HG02759 (cell line): ENCODE measurements around the gene INTS6.

Source experiments
- ATAC-seq: cut with Tn5 transposase; IDR thresholded peaks from one replicate; pipeline ENCODE4 v1.9.1; 2021; ENCODE audit warnings: mild to moderate bottlenecking, moderate library complexity; ENCODE audit not compliant: unreplicated experiment

INTS6 gene, protein sequence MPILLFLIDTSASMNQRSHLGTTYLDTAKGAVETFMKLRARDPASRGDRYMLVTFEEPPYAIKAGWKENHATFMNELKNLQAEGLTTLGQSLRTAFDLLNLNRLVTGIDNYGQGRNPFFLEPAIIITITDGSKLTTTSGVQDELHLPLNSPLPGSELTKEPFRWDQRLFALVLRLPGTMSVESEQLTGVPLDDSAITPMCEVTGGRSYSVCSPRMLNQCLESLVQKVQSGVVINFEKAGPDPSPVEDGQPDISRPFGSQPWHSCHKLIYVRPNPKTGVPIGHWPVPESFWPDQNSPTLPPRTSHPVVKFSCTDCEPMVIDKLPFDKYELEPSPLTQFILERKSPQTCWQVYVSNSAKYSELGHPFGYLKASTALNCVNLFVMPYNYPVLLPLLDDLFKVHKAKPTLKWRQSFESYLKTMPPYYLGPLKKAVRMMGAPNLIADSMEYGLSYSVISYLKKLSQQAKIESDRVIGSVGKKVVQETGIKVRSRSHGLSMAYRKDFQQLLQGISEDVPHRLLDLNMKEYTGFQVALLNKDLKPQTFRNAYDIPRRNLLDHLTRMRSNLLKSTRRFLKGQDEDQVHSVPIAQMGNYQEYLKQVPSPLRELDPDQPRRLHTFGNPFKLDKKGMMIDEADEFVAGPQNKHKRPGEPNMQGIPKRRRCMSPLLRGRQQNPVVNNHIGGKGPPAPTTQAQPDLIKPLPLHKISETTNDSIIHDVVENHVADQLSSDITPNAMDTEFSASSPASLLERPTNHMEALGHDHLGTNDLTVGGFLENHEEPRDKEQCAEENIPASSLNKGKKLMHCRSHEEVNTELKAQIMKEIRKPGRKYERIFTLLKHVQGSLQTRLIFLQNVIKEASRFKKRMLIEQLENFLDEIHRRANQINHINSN

DNA sequence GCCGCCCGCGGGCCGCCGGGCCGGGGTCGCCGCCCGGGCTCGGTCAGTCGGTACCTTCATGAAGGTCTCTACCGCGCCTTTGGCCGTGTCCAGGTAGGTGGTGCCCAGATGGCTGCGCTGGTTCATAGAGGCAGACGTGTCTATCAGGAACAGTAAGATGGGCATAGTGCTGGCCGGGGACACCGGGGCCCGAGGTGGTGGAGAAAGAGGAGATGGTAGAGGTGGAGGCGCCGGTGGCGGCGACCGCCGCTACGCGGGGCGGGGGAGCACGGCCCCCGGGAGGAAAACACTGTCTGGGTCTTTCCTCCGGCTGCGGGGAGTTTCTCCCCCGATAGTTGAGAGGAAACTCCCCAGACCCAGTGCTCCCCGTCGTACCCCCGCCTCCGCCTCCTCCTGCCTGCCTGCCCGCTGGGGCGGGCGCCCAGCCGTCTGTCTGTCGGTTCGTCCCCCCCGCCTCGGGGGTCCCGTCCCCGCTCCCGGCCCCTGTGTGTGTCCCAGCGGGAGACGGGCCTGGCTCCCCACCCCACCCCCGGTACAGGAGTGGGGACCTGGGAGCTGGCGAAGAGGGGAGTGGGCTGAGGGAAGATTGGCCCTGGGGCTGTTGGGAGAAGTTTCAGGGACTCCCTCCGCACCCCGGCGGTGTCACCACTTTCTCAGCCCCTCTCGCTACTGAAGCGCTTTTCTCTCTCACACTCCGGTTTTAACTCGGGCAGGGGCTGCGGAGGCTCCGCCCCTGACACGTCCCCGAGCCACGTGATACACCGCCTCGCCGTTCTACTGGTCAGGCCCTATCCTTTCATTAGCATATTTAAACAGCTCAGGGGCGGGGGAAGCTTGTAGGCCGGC lies at the start of gene INTS6:
Gene INTS6, minus strand, starts transcription at position 676 of the 846 bp plus-strand sequence. Its CDS starts 511 bp downstream, at position 165.
- ATAC-seq: peak; percentile 65

DNA sequence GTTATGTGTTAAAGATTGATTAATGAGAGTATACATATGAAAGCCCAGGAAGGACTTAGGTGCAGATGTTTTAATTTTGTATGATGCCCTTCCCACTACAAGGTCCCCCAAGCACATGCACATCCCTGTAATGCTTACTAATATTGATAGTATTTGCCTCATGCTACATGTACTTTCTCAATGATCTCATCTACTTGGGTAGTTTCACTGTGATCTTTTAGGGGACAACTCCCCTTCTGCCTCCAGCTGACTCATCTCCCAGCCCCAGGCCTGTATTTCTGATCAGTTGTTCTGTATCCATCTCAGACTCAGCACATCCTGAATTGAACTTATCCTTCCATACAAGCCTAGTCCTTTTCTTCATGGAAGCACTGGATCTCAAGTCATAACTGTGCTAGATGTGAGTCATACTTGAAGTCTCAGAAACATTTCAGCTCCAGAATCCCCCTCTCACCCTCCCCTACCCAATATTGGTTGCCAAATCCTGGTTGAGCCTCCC lies 49.4 kb upstream of the INTS6 start:
- peak; percentile 97 for ATAC-seq

DNA sequence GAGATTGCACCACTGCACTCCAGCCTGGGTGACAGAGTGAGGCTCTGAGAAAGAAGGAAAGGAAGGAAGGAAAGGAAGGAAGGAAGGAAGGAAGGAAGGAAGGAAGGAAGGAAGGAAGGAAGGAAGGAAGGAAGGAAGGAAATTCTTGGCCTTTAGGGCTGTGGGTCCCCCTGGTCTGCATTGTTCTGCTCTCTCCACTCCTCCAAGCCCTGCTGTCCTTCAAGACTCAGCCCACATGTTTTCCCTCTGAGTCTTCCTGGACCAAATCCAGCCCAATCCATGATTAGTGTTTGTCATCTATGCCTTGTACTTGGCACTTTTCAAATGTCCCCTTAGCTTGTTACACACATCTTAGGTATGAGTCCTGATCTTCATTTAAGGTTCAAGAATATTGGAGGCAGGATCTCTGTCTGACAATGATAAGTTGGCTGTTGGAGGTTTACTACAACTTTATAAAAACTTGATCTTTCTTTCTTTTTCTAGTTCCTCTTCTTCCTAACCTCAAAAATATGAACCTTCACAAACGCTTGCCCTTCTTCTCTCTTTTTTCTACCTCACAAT lies 48.8 kb upstream of the INTS6 start:
- peak; percentile 33 for ATAC-seq

DNA sequence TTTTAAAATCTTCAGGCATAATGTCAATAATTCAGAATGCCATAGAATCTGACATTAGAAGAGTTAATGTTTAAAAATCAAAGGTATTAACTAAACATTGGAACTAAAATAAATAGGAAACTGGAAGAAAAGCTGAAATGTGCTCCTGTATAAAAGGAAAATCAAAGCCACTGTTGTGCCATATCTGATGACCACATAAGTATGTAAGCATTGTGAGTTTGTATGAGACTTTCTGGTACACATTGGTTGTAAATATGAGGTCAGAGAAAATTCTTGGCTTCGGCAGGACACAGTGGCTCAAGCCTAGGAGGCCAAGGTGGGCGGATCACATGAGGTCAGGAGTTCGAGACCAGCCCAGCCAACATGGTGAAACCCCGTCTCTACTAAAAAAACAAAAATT lies 48.3 kb upstream of the INTS6 start:
- no peak for ATAC-seq

DNA sequence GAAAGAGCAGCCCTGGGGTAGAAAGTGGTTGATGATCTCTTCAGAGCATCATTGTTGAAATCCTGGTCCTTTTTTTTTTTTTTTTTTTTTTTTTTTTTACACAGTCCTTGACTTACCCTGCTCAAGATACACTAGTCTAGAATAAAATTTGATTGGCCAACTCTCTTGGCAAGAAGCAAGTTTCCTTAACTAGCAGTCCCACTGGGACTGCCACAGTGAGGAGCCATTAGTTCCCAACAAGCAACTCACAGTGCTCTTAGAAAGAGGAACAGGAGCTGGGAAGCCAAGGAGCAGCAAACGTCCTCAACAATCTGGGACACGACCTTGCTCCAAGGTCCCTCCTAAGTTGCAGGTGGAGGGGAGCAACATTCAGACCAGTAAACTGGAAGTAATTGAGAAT lies 47.9 kb upstream of the INTS6 start:
- ATAC-seq: no peak

DNA sequence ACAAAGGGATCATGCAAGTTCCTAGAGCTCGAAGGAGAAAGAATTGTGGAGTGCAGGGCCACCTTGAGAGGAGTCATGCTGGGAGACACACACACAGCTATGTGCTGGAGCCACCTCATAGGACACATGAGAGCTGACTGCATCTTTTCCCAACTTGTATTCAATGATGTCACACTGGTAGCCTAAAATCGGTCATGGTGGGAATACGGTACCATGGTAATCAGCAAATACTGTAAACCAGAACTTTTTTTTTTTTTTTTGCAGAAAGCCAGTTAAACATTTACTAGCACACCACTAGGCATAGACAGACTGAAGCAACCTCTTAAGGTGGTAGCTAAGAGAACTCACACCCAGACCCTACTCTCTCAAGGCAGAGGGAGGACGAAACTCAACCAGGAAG lies 47.0 kb upstream of the INTS6 start:
- no peak for ATAC-seq

DNA sequence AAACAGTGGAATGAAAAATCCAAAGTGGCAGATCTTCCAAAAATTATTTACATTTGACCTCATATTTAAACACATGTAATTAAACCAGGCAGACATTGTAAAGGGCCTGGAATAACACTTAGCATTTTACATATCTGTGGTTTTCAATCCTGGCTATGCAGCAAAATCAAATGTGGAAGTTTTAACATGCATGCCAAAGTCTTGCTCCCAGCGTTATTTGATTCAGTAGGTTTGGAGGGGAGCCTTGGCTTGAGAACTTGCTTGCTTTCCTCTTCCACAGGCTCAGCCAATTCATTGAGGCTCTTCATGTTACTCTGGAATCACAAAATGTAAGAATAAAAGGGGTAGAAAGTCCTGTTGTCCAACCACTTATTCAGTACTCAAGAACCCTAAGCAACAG lies 42.5 kb upstream of the INTS6 start:
- no peak for ATAC-seq

DNA sequence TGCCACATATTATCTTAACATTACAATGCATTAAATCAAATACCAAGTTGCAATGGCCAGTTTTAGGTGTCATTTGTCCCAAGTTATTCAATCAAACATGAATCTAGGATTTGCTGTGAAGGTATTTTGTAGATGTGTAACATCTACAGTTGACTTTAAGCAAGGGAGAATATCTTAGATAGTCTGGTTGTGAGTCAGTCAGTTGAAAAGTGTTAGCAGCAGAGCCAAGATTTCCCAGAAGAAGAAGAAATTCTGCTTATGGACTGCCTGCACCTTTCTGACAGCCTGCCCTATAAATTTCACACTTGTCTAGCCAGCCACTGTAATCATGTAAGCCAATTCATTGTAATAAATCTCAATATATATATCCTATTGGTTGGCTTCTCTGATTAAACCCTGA lies 41.3 kb upstream of the INTS6 start:
- ATAC-seq: no peak

DNA sequence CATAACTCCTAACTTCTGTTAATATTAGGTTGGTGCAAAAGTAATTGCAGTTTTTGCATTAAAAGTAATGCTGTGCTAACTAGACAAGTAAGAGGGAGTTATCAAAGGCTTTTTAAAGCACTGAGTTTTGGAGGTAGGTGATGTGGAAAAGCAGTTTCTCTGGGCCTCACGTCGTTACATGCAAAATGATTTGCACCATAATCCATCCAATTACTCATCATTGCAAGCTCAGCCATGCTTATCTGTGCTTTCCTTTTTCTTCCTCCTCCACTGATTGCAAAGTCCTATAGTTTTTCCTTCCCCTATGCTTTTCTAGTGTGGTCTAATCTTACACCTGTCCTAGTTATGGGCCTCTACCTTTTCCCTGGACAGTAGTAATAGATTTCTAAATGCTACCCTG lies 35.4 kb upstream of the INTS6 start:
- no peak for ATAC-seq

DNA sequence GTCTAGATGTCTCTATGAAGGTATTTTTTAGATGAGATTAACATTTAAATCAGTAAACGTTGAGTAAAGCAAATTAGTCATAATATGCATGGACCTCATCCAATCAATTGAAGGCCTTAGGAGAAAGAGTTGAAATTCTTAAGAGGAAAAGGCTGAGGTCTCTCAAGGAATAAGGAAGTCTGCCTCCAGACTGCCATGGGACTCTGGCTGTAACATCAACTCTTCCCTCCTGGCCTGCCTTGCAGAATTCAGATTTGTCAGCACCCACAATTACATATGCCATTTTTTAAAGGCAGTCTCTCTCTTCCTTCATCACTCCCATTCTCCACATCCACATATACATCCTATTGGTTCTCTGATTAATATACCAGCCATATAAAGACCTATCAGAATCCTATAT lies 28.8 kb upstream of the INTS6 start:
- ATAC-seq: no peak

DNA sequence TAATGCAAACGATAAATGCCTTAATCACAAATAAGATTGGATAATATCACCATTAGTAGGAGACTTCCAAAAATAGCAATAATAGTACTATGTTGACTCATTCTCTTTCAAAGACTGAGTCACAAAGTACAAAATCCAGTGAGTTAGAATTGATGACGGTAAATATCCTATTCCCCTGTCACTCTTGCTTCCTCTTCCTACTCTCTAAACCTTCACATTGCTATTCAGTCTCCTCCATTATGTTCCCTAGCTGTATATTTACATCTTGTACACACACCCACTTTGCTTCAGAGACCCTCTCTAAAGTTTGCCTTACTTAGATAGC lies 26.3 kb upstream of the INTS6 start:
- ATAC-seq: no peak

DNA sequence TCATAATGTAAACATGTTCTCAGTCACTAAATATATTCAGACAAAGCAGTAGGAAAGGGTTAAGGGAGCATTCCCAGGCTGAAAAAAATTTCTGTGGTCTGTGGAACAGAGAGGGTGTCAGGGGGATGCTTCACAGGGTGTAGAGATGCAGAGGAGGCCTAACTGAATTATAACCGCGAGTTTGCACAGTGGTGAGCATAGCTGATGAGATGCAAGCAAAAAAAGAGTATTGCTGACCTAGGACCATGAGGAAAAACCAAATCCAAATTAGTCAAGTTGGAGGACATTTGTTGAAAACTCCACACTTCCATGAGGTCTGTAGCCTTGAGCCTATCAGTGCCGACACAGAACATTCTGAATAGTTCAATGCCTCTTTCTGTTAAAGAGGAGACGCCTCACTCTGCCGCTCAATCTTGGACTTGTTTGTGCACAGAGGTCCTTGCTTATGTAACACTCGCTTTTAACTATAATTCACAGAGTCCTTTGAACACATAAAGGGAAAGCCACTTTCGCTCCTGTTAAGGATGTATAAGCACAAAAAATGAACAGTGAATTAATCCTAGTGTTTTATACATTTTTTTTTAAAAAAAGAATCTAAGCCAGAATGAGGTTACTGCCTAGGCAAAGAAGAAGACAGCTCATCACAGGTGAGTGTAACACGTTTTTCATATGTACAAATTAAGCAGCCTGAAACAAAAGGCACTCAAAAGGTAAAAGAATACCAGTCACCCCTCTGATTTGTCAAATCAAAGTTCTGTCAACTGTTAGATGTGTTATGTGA lies 25.8 kb upstream of the INTS6 start:
- no peak for ATAC-seq

DNA sequence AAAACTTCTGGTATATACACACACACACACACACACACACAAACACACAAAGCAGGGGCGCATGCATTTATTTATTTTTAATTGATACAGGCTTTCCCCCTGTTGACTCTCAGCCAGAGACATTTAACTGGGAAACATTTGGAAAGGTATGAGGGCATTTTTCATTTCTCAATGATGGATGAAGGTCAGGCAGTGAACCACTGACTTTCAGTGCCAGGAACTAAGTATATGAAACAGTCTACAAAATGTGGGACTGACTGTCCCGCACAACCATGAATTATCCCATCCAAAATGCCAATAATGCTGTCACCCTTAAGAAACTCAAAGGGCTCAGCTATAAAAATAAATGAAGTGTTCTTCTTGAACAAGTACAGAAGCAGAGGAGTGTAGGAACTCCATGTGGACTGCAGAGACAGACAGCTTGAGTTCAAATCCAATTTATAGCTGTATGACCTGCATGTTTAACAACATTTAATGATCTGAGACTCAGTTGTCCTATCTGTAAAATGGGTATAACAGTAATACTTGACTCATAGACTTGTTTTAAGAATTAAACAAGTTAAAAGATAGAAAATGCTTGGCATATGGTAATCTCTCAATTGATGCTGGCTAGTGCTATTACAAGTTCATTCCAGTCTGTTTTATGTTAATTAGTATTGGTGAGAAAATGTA lies 25.0 kb upstream of the INTS6 start:
- ATAC-seq: no peak

DNA sequence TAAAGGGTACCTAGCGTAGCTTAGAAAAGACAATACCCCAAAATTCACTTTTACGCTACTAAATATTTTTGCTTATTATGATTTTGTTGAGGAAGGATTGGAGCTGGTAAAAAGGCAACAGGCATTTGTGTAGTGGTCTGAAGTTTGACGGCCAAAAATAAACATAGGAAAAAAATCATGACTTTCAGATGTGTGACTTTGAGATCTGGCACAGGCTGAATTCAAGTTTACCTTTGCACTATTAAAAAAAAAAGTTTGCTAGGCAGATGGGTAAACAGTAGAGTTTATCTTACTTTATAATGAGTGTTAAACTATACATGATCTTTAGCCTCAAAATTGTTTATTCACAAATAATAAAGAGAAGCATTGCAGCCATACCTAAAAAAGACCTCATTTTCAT lies 24.3 kb upstream of the INTS6 start:
- ATAC-seq: no peak

DNA sequence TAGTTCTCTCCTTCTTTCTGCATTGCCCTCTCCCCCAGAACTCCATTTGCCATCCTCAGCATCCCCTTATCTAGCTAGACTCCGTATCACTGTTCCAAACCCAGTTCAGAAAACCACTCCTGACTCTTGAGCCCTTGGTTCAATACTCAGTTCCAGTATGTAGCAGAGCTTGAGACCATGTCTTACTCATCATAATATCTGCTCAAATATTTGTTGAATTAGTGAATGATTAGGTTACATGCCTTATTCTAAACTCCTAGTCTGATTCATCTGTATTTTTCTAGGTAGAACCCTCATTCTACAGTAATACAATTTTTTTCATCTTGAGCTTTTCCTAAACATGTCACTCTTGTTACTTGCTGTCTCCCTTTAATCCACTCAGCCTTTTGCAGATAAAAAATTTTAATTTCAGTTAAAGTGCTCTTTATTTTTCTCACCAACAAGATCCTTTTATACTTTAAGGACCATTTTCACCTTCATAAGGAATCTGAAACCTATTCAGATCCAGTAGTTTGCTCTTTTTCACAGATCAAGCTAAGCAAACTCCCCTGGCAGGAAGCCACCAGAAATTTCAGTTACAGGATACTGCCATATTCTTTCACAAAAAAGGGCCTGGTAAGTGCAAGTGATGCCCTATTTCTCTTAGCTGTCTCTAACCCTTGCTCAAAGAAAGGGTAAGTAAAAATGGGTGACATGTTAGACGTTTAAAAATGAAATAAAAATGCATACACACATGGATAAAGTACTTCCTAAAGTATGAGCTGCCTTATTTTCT lies 23.1 kb upstream of the INTS6 start:
- ATAC-seq: no peak

DNA sequence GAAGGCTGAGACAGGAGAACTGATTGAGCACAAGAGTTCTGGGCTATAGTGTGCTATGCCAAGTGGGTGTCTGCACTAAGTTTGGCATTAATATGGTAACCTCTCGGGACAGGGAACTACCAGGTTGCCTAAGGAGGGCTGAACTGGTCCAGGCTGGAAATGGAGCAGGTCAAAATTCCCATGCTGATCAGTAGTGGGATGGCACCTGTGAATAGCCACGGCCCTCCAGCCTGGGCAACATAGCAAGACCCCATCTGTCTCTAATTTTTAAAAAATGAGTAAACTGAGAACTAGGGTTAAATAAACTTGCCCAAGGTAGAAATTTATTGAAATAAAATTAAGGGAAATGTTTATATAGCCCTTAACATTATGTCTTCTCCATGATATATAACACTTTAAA lies 17.0 kb upstream of the INTS6 start:
- ATAC-seq: no peak

DNA sequence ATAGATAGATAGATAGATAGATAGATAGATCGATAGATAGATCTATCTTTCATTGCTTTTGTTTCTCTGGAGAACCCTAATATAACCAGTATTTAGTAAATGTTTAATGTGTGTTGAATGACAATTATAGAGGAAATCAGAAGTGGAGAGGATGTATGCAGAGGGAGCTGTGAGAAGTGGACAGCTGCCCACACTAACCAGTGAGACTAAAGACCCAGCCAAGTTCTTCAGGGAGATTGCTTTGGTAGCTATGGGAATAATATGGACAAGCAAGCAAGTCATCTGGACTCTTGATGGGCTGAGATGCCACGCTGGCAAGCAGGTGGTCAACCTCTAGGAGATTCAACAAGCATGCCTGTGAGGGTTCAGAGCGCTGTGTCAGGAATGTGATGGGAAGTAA lies 14.9 kb upstream of the INTS6 start:
- ATAC-seq: no peak

DNA sequence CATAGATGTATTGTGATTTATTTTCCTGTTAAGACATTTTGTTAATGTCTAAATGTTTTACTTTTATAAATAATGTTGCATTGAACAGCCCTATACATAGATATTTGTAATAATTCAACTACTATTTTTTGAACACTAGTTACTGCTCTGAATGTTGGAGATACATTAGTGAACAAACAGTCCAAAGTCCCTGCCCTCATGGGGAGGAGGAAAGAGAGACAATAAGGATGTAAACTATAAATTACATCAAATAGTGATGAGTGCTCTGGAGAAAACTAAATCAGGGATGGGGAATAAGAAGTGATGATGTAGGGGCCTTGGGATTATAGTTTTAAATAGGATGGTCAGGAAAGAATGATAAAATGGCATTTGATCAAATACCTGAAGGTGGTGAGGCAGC lies 12.3 kb upstream of the INTS6 start:
- no peak for ATAC-seq
